ENCODE results near the gene NEURL1B.

DNA sequence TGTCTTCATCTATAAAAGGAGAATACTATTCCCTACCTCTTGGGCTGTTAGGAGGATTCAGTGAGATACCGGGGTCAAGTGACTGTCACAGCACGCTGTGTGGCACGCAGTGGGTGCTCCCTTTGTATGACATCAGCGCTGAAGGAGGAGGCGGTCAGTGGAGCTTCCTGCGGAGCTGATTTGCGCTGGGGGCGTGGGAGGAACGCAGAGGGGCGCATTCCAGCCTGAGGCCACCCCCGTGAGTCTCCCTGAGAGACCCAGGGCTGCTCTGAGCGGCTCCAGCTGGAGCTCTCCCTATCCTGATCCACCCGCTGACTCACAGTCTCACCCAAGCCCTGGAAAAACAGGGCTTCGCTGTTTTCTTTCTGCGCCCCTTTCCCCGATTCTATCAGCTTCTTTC lies 24.3 kb upstream of the NEURL1B start:
- TF ChIP-seq ATF2 (IDR thresholded peaks at IDR 0.05; ENCODE audit: low read length) (no peak), BCLAF1 (IDR thresholded peaks at IDR 0.05) (no peak), BHLHE40 (IDR thresholded peaks at IDR 0.05; ENCODE audit: borderline replicate concordance in 1 of 2, low read depth in 2 of 2, low read length in 1 of 2) (no peak), RCOR1 (conservative IDR thresholded peaks at IDR 0.05; ENCODE audit: low read depth, low read length) (no peak), SIN3A (IDR thresholded peaks at IDR 0.05; ENCODE audit: low read depth, low read length) (no peak), REST (IDR thresholded peaks at IDR 0.05; ENCODE audit: low read depth, low read length) (no peak)
- TF ChIP-seq, protein P1, sequence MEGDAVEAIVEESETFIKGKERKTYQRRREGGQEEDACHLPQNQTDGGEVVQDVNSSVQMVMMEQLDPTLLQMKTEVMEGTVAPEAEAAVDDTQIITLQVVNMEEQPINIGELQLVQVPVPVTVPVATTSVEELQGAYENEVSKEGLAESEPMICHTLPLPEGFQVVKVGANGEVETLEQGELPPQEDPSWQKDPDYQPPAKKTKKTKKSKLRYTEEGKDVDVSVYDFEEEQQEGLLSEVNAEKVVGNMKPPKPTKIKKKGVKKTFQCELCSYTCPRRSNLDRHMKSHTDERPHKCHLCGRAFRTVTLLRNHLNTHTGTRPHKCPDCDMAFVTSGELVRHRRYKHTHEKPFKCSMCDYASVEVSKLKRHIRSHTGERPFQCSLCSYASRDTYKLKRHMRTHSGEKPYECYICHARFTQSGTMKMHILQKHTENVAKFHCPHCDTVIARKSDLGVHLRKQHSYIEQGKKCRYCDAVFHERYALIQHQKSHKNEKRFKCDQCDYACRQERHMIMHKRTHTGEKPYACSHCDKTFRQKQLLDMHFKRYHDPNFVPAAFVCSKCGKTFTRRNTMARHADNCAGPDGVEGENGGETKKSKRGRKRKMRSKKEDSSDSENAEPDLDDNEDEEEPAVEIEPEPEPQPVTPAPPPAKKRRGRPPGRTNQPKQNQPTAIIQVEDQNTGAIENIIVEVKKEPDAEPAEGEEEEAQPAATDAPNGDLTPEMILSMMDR (IDR thresholded peaks at IDR 0.05 in 2 of 3, conservative IDR thresholded peaks at IDR 0.05 in 1 of 3; ENCODE audit: control insufficient read depth in 2 of 3, extremely low read depth in 1 of 3, insufficient read depth in 1 of 3, low read depth in 3 of 3, low read length in 3 of 3): no peak
